GM21528 (cell line): ENCODE results near the gene RASL11B.

Source experiments
- ATAC-seq: cut with Tn5 transposase; IDR thresholded peaks from one replicate; pipeline ENCODE4 v1.9.1; 2021; ENCODE audit warnings: mild to moderate bottlenecking, moderate library complexity; ENCODE audit not compliant: unreplicated experiment, low FRiP score

The RASL11B gene

GRCh38 chr4:52842792-52843191 is 19.3 kb upstream of the RASL11B start:
- no peak for ATAC-seq

- ATAC-seq, result no peak
Observed at GRCh38 chr4:52843351-52843750, 18.8 kb upstream of the RASL11B start.

- ATAC-seq, result no peak
Observed at GRCh38 chr4:52843958-52844357, 18.2 kb upstream of the RASL11B start.

- ATAC-seq, result no peak
Observed at GRCh38 chr4:52844596-52844995, 17.5 kb upstream of the RASL11B start.

- ATAC-seq, result no peak
Observed at GRCh38 chr4:52846502-52846901, 15.6 kb upstream of the RASL11B start.

GRCh38 chr4:52848254-52848653 is 13.9 kb upstream of the RASL11B start:
- no peak for ATAC-seq

GRCh38 chr4:52850406-52851124 is 11.6 kb upstream of the RASL11B start:
- no peak for ATAC-seq

- ATAC-seq, result no peak
Observed at GRCh38 chr4:52852041-52852440, 10.1 kb upstream of the RASL11B start.

- ATAC-seq, result no peak
Observed at GRCh38 chr4:52852711-52853110, 9.4 kb upstream of the RASL11B start.

- no peak for ATAC-seq
Observed at GRCh38 chr4:52853351-52853750, 8.8 kb upstream of the RASL11B start.

- no peak for ATAC-seq
Observed at GRCh38 chr4:52856801-52857200, 5.3 kb upstream of the RASL11B start.

- ATAC-seq, result no peak
Observed at GRCh38 chr4:52860361-52860760, 1.8 kb upstream of the RASL11B start.

GRCh38 chr4:52861171-52861823 is 820 bp upstream of the RASL11B start:
- ATAC-seq, result no peak

- ATAC-seq, result no peak
Observed at GRCh38 chr4:52862639-52863161, 583 bp downstream of the RASL11B start.

- no peak for ATAC-seq
Observed at GRCh38 chr4:52863324-52863723, 1.2 kb downstream of the RASL11B start.

- no peak for ATAC-seq
Observed at GRCh38 chr4:52864793-52865192, 2.7 kb downstream of the RASL11B start.

- no peak for ATAC-seq
Observed at GRCh38 chr4:52865300-52865699, 3.2 kb downstream of the RASL11B start.

GRCh38 chr4:52866734-52867133 is 4.6 kb downstream of the RASL11B start:
- ATAC-seq, result no peak

- ATAC-seq, result no peak
Observed at GRCh38 chr4:52867163-52867562, 5.0 kb downstream of the RASL11B start.

GRCh38 chr4:52868133-52868532 is 6.0 kb downstream of the RASL11B start:
- no peak for ATAC-seq

- ATAC-seq, result no peak
Observed at GRCh38 chr4:52869196-52869595, 7.1 kb downstream of the RASL11B start.

- no peak for ATAC-seq
Observed at GRCh38 chr4:52869656-52870055, 7.5 kb downstream of the RASL11B start.
